WTC11 (cell line): Measurements from ENCODE around the gene USP34.

Experiments used
- CTCF ChIP-seq: fragments of 200-600 bp; IDR thresholded peaks from 2 replicates; pipeline ENCODE4 v1.8.0; 2022; ENCODE audit warnings: antibody characterized with exemption
- JUN ChIP-seq: sonication (generic); formaldehyde crosslinking; IDR thresholded peaks from 2 replicates; pipeline ENCODE4 v1.8.0; 2023; ENCODE audit warnings: mild to moderate bottlenecking, missing genetic modification reagents
- TCF7 ChIP-seq: sonication (generic); formaldehyde crosslinking; IDR thresholded peaks from 2 replicates; pipeline ENCODE4 v1.8.0; 2022; ENCODE audit warnings: mild to moderate bottlenecking, low read depth, missing genetic modification reagents, moderate library complexity

GRCh38 chr2:61263830-61264229 lies 207.1 kb downstream of the USP34 start:
- TF ChIP-seq CTCF = no peak
- no peak for TF ChIP-seq JUN (CRISPR knock-in tag)
- TF ChIP-seq TCF7 = no peak
